Pancreas (tissue), 10 donors: ENCODE measurements around the gene DEDD. TPM values are rescaled to one million over a fixed set of nuclear protein-coding genes. Genes with fewer than 3 reads are reported as not detected.
A peak's percentile ranks its signal among the peaks of the same experiment; 100 is the strongest.

Source experiments
- ATAC-seq, 4 donors: fragments of 200-7000 bp; cut with Tn5 transposase; one replicate each; pipeline versions ENCODE4 v1.8.0 to v1.9.1; 2020; ENCODE audit warnings: mild to moderate bottlenecking in 4 of 4, moderate library complexity in 4 of 4
- DNase-seq, 6 donors: peaks; one replicate each; pipeline ENCODE4 v3.0.0-alpha.2; 2020
- FAIRE-seq: peaks from 2 replicates; lab custom pipeline; 2012; peaks lifted over from hg19 to GRCh38; lab: Jason Lieb, UNC
- H3K27ac ChIP-seq, 4 donors: fragments of 200-600 bp; sonication (generic); 1 replicate in 3 of 4; 2 replicates in 1 of 4; pipeline versions ENCODE4 v1.5.0 to v1.8.0; 2020
- H3K27me3 ChIP-seq, 4 donors: fragments of 200-600 bp; one replicate each; pipeline ENCODE4 v1.8.0; 2021
- H3K36me3 ChIP-seq, 3 donors: fragments of 200-600 bp; sonication (generic) in 1 of 3; one replicate each; pipeline versions ENCODE4 v1.5.0 to v1.8.0; 2020 to 2021
- H3K4me1 ChIP-seq, 3 donors: fragments of 200-600 bp; one replicate each; pipeline ENCODE4 v1.8.0; 2021
- H3K4me3 ChIP-seq, 4 donors: fragments of 200-600 bp; sonication (generic) in 2 of 4; one replicate each; pipeline versions ENCODE4 v1.5.0 to v1.8.0; 2020 to 2021
- H3K9me3 ChIP-seq, 4 donors: fragments of 200-600 bp; one replicate each; pipeline ENCODE4 v1.8.0; 2021
- CTCF ChIP-seq, 4 donors: fragments of 200-600 bp; sonication (generic) in 3 of 4; IDR thresholded peaks; one replicate each; pipeline versions ENCODE4 v1.5.0 to v1.8.0; 2021; ENCODE audit warnings: antibody characterized with exemption in 4 of 4
- WGBS, 2 donors: extraction: QIAGEN DNeasy Blood & Tissue Kit; methylation state at CpG; one replicate each; pipeline ENCODE4 v1.1.7; 2013; 5-methylcytosine and 5-hydroxymethylcytosine counted together
- intact Hi-C, 3 donors: fragments of 100-400 bp; cut with DNase I; formaldehyde crosslinking; loops; one replicate each; pipeline versions ENCODE4 v1.11.1 to v1.14.2; 2022
- polyA plus RNA-seq, 2 donors: library from polyadenylated mRNA; stranded (reverse); fragments of 200-250 nt; gene quantifications; one replicate each; pipeline ENCODE4 v1.2.3, GENCODE V29; 2013
- total RNA-seq, 6 donors: library from RNA; stranded (reverse); fragmentation: NEBNext Ultra II Directional in 4 of 6; extraction: Animal tissue kit (Norgen Biotek cat#: 25700) in 4 of 6; gene quantifications; one replicate each; pipeline versions ENCODE4 v1.2.1 to v1.2.4, GENCODE V29; 2021 to 2023
- donor health status: healthy with polysubstance abuse.
- donor health status: DM: no; HTN: no; CAD: no; lungs with moderate emphysema.
- donor health status: DM: no; HTN: no; CAD: no.
- donor health status: control.
- donor health status: control.
- donor health status: Bipolar disorder and iron deficiency.
- donor health status: DM: yes; HTN: yes; CAD: no.
- donor health status: DM: no; HTN: no; CAD: no.
- donor health status: DM: no; HTN: no; CAD: no.
- donor health status: DM: yes; HTN: yes; CAD: no.

Gene DEDD
- total and polyA plus RNA-seq, 8 donors: 11.1 to 20.8 (median 15.6) TPM

- FAIRE-seq: no peak
- H3K27me3 ChIP-seq: no peaks in the 10 kb centered on the region
- ATAC-seq: no peak
- H3K4me1 ChIP-seq: peaks cover 0 to 11% (median 4%) of the 10 kb centered on the region in 3 donors
- WGBS, 2 donors: 89 to 92% methylated on average over 11 of the region's 11 CpGs
- H3K27ac ChIP-seq: no peak overlapping the region
- no peaks in the 10 kb centered on the region for H3K9me3 ChIP-seq
- intact Hi-C loops: no loop called here
- H3K36me3 ChIP-seq: peaks cover 0 to 35% (median 12%) of the 10 kb centered on the region in 3 donors
- TF ChIP-seq CTCF (IDR thresholded peaks at IDR 0.05): no peak
- DNase-seq: no peak
- no peak overlapping the region for H3K4me3 ChIP-seq
Observed at GRCh38 chr1:161173711-161174110, 41.2 kb upstream of the DEDD start.

DNA sequence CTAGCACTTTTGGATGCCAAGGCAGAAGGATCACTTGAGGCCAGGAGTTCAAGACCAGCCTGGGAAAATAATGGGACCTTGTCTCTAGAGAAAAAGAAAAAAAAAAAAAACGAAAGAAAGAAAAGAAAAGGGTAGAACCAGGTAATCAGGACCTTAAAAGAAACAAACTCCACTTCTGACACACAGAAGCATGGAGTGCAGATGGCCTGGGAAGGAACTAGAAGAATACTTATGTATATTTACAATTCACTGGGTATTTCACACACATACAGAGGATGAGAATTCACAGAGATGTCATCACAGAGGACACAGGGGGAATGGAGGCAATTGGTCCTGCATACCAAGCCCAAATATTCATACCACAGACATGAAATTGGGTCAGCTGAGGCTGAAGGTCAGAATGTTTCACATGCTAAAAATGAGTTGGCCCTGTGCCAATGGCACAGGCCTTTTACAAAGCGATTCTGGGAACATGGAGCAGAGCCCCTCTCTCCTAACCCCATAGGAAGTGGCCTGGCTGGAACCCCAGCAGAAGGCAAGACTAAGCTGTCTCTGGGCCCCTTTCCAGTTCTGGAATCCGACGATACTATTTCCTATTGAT, 40.4 kb upstream of the DEDD start:
- Histone ChIP-seq H3K27me3 (no peaks in the 10 kb centered on the region), H3K4me1 (peaks cover 0 to 6% (median 0%) of the 10 kb centered on the region in 3 donors), H3K27ac (no peak overlapping the region), H3K4me3 (no peak overlapping the region), H3K9me3 (no peaks in the 10 kb centered on the region), H3K36me3 (peaks cover 0 to 35% (median 12%) of the 10 kb centered on the region in 3 donors)
- WGBS, 2 donors: 8 to 16% methylated on average over 4 of the region's 4 CpGs
- TF ChIP-seq CTCF (IDR thresholded peaks at IDR 0.05): no peak
- peak in 1 of 6 donors; percentile 42 for DNase-seq
- intact Hi-C loops: no loop called here
- ATAC-seq: no peak
- no peak for FAIRE-seq

- ATAC-seq (no peak), FAIRE-seq (no peak), DNase-seq (no peak)
- Histone ChIP-seq H3K27ac (no peak overlapping the region), H3K27me3 (no peaks in the 10 kb centered on the region), H3K36me3 (peaks cover 0 to 35% (median 12%) of the 10 kb centered on the region in 3 donors), H3K4me3 (no peak overlapping the region), H3K4me1 (peaks cover 0 to 6% (median 0%) of the 10 kb centered on the region in 3 donors), H3K9me3 (no peaks in the 10 kb centered on the region)
- no peak for TF ChIP-seq CTCF (IDR thresholded peaks at IDR 0.05)
- 82 to 94% methylated on average over 1 of the region's 1 CpG for WGBS, 2 donors
- intact Hi-C loops: no loop called here
Observed at GRCh38 chr1:161172349-161172748, 39.9 kb upstream of the DEDD start.

GRCh38 chr1:161171696-161172095, 39.2 kb upstream of the DEDD start:
- H3K4me1 ChIP-seq: peaks cover 0 to 6% (median 5%) of the 10 kb centered on the region in 3 donors
- no peaks in the 10 kb centered on the region for H3K27me3 ChIP-seq
- no peak overlapping the region for H3K27ac ChIP-seq
- DNase-seq: no peak
- intact Hi-C loops: no loop called here
- no peak for ATAC-seq
- TF ChIP-seq CTCF (IDR thresholded peaks at IDR 0.05): no peak
- WGBS, 2 donors: 79 to 80% methylated on average over 12 of the region's 12 CpGs
- FAIRE-seq: no peak
- H3K36me3 ChIP-seq: peaks cover 0 to 35% (median 12%) of the 10 kb centered on the region in 3 donors
- H3K9me3 ChIP-seq: no peaks in the 10 kb centered on the region
- no peak overlapping the region for H3K4me3 ChIP-seq

GRCh38 chr1:161171191-161171590, 38.7 kb upstream of the DEDD start:
- WGBS, 2 donors: 59 to 65% methylated on average over 5 of the region's 5 CpGs
- ATAC-seq: no peak
- no peak for DNase-seq
- TF ChIP-seq CTCF (IDR thresholded peaks at IDR 0.05): no peak
- H3K27me3 ChIP-seq: no peaks in the 10 kb centered on the region
- intact Hi-C loops: no loop called here
- H3K4me3 ChIP-seq: no peak overlapping the region
- no peaks in the 10 kb centered on the region for H3K9me3 ChIP-seq
- no peak overlapping the region for H3K27ac ChIP-seq
- H3K36me3 ChIP-seq: peaks cover 0 to 35% (median 12%) of the 10 kb centered on the region in 3 donors
- FAIRE-seq: no peak
- peaks cover 0 to 6% (median 5%) of the 10 kb centered on the region in 3 donors for H3K4me1 ChIP-seq
